Measurements from ENCODE around the gene WDR70. TPM values are rescaled to one million over a fixed set of nuclear protein-coding genes. Genes with fewer than 3 reads are reported as not detected.

WDR70 gene
- total RNA-seq, 3 donors from 2014 or later (not counting 1 experiment from before 2014, with no cell fraction given) = 36.3 to 47.0 (median 41.3) TPM

- Mint-ChIP-seq H3K4me3 (no peak overlapping the region), H3K9me3 (no peaks in the 10 kb centered on the region), H3K36me3 (no peaks in the 10 kb centered on the region), H3K4me1 (peaks cover 32 to 34% of the 10 kb centered on the region in 2 donors), H3K27ac (peak overlapping the region in 1 of 2 donors; percentile 32), H3K27me3 (ENCODE audit: low read depth in 2 of 2) (no peaks in the 10 kb centered on the region)
- 46% methylated on average over 5 of the region's 9 CpGs for WGBS (ENCODE audit: insufficient coverage)
- Histone ChIP-seq H3K36me3 (ENCODE audit: control insufficient read depth, insufficient read depth, low read length) (no peaks in the 10 kb centered on the region), H3K27me3 (ENCODE audit: control insufficient read depth, insufficient read depth, low read length) (no peaks in the 10 kb centered on the region), H3K4me1 (ENCODE audit: control insufficient read depth, insufficient read depth, low read length) (no peaks in the 10 kb centered on the region), H3K27ac (ENCODE audit: low read length) (no peak overlapping the region), H3K9me3 (ENCODE audit: control insufficient read depth, insufficient read depth, low read length) (no peaks in the 10 kb centered on the region), H3K4me3 (ENCODE audit: low read length) (no peak overlapping the region)
- ATAC-seq (peak in 2 of 3 donors; percentile 25 to 68), DNase-seq (no peak)
- no peak for TF ChIP-seq CTCF (IDR thresholded peaks at IDR 0.05)
- intact Hi-C loops (cut with micrococcal nuclease) = no loop called here
Observed at GRCh38 chr5:37552770-37553719, 173.9 kb downstream of the WDR70 start.

DNA sequence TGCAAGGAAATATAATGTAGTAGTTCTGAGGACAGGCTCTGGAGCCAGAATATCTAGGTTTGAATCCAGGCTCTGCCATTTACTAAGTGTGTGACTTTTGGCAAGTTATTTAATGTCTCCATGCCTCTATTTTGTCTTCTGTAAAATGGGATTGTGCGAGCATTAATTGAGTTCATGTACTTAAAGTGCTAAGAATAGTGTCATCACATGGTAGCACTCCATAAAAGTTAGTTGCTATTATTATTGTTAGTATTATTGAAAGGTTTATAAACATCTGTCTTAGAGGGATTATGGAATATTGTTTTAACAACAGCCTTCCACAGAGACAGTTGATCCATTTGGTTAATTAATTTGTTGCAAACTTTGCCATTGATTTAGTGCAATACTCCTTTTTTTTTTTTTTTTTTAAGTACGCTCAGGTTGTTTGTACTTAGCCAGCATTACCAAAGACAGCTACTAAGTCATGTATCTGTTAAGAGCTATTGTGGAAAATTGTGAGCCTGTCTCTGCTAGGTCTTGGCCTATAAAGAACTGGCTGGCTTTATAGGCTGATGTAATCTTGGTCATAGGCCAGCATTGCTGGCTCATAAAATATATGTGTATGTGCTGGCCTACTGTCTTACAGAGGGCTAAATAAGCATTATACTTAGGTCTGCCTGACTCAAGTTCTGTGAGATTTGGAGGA lies 174.7 kb downstream of the WDR70 start:
- ATAC-seq = no peak
- intact Hi-C loops (cut with micrococcal nuclease) = no loop called here
- Mint-ChIP-seq H3K9me3 (no peaks in the 10 kb centered on the region), H3K27ac (no peak overlapping the region), H3K36me3 (no peaks in the 10 kb centered on the region), H3K4me3 (no peak overlapping the region), H3K27me3 (ENCODE audit: low read depth in 2 of 2) (no peaks in the 10 kb centered on the region), H3K4me1 (peaks cover 25 to 26% of the 10 kb centered on the region in 2 donors)
- no peak overlapping the region for H3K27ac ChIP-seq (ENCODE audit: low read length)
- no peak overlapping the region for H3K4me3 ChIP-seq (ENCODE audit: low read length)
- no peaks in the 10 kb centered on the region for H3K27me3 ChIP-seq (ENCODE audit: control insufficient read depth, insufficient read depth, low read length)
- DNase-seq = no peak
- no peaks in the 10 kb centered on the region for H3K36me3 ChIP-seq (ENCODE audit: control insufficient read depth, insufficient read depth, low read length)
- WGBS (ENCODE audit: insufficient coverage) = 100% methylated on average over 1 of the region's 2 CpGs
- no peaks in the 10 kb centered on the region for H3K9me3 ChIP-seq (ENCODE audit: control insufficient read depth, insufficient read depth, low read length)
- no peaks in the 10 kb centered on the region for H3K4me1 ChIP-seq (ENCODE audit: control insufficient read depth, insufficient read depth, low read length)
- no peak for TF ChIP-seq CTCF (IDR thresholded peaks at IDR 0.05)

DNA sequence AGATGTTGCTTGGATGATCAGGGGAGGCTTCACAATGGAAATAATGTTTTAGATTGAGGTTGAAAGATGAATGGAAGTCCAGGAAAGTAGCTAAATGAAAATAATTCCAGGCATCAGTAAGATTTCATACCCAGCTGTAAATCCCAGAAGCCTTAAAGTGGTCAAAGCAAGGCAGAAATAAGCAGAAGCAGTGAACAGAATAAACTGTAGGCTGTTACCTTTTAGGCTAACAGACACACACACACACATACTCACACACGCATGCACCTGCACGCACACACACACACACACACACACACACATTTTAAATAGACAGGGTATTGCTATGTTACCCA lies 175.3 kb downstream of the WDR70 start:
- H3K4me1 Mint-ChIP-seq = peaks cover 21 to 22% of the 10 kb centered on the region in 2 donors
- Histone ChIP-seq H3K9me3 (ENCODE audit: control insufficient read depth, insufficient read depth, low read length) (no peaks in the 10 kb centered on the region), H3K27ac (ENCODE audit: low read length) (no peak overlapping the region), H3K36me3 (ENCODE audit: control insufficient read depth, insufficient read depth, low read length) (no peaks in the 10 kb centered on the region), H3K4me3 (ENCODE audit: low read length) (no peak overlapping the region), H3K4me1 (ENCODE audit: control insufficient read depth, insufficient read depth, low read length) (no peaks in the 10 kb centered on the region), H3K27me3 (ENCODE audit: control insufficient read depth, insufficient read depth, low read length) (no peaks in the 10 kb centered on the region)
- TF ChIP-seq CTCF (IDR thresholded peaks at IDR 0.05) = no peak
- no peak overlapping the region for H3K4me3 Mint-ChIP-seq
- H3K27me3 Mint-ChIP-seq (ENCODE audit: low read depth in 2 of 2) = no peaks in the 10 kb centered on the region
- WGBS (ENCODE audit: insufficient coverage) = 79% methylated on average over 2 of the region's 2 CpGs
- H3K9me3 Mint-ChIP-seq = no peaks in the 10 kb centered on the region
- H3K36me3 Mint-ChIP-seq = no peaks in the 10 kb centered on the region
- DNase-seq (no peak), ATAC-seq (no peak)
- intact Hi-C loops (cut with micrococcal nuclease) = no loop called here
- no peak overlapping the region for H3K27ac Mint-ChIP-seq
